ENCODE results near the gene HRH1.
"Not testable (repeated sequence)": the region's sequence is repeated elsewhere in the genome, so short reads cannot be mapped to it uniquely, and the experiment has no call there.

The HRH1 gene

GRCh38 chr3:11172096-11172690 lies 17.9 kb downstream of the HRH1 start:
- no peak for DNase-seq

- no peak for DNase-seq
Measured at GRCh38 chr3:11173828-11174465, 19.7 kb downstream of the HRH1 start.

GRCh38 chr3:11178421-11178820 lies 24.1 kb downstream of the HRH1 start:
- no peak for DNase-seq

- DNase-seq, result not testable (repeated sequence)
Measured at GRCh38 chr3:11184328-11184969, 30.2 kb downstream of the HRH1 start.

- no peak for DNase-seq
Measured at GRCh38 chr3:11185144-11185543, 30.9 kb downstream of the HRH1 start.

- no peak for DNase-seq
Measured at GRCh38 chr3:11185564-11186317, 31.4 kb downstream of the HRH1 start.

GRCh38 chr3:11186318-11186692 lies 32.0 kb downstream of the HRH1 start:
- DNase-seq, result no peak

- DNase-seq, result no peak
Measured at GRCh38 chr3:11186771-11187191, 32.5 kb downstream of the HRH1 start.

GRCh38 chr3:11187681-11188080 lies 33.4 kb downstream of the HRH1 start:
- no peak for DNase-seq

- DNase-seq, result no peak
Measured at GRCh38 chr3:11188231-11188630, 33.9 kb downstream of the HRH1 start.

- DNase-seq, result no peak
Measured at GRCh38 chr3:11195201-11195600, 40.9 kb downstream of the HRH1 start.

- DNase-seq, result no peak
Measured at GRCh38 chr3:11195721-11196332, 41.5 kb downstream of the HRH1 start.

- no peak for DNase-seq
Measured at GRCh38 chr3:11197484-11197883, 43.2 kb downstream of the HRH1 start.

GRCh38 chr3:11198070-11198469 lies 43.8 kb downstream of the HRH1 start:
- DNase-seq, result no peak

GRCh38 chr3:11198495-11198894 lies 44.2 kb downstream of the HRH1 start:
- DNase-seq, result no peak

- no peak for DNase-seq
Measured at GRCh38 chr3:11199902-11200845, 45.9 kb downstream of the HRH1 start.

- DNase-seq, result no peak
Measured at GRCh38 chr3:11201251-11202019, 47.1 kb downstream of the HRH1 start.

GRCh38 chr3:11203961-11204360 lies 49.7 kb downstream of the HRH1 start:
- no peak for DNase-seq

GRCh38 chr3:11204697-11205348 lies 50.5 kb downstream of the HRH1 start:
- no peak for DNase-seq

GRCh38 chr3:11205881-11206280 lies 51.6 kb downstream of the HRH1 start:
- DNase-seq, result not testable (repeated sequence)

- no peak for DNase-seq
Measured at GRCh38 chr3:11206316-11206715, 52.0 kb downstream of the HRH1 start.

Data from cortex of kidney (tissue), 1 donor.